22Rv1 (cell line): ENCODE results near the gene MICU1.

Source experiments
- CTCF ChIP-seq: fragments of 450-650 bp; IDR thresholded peaks from 2 replicates; pipeline ENCODE4 v1.5.1; 2017; ENCODE audit warnings: mild to moderate bottlenecking
- ZFX ChIP-seq: fragments of 450-650 bp; IDR thresholded peaks from 2 replicates; pipeline ENCODE4 v1.6.1; 2017; ENCODE audit warnings: antibody characterized with exemption, borderline replicate concordance

- TF ChIP-seq CTCF (no peak), ZFX (no peak)
Observed at GRCh38 chr10:72539137-72539536, 86.7 kb downstream of the MICU1 start.
